OCI-LY1 (cell line): ENCODE measurements around the gene UNC13C.

Experiments used
- EZH2 ChIP-seq: fragments of 200-600 bp; sonication (generic), shearing (Covaris generic); IDR thresholded peaks from 2 replicates; pipeline ENCODE4 v1.8.0; 2017; ENCODE audit warnings: borderline replicate concordance, mixed run types, mild to moderate bottlenecking, antibody characterized with exemption, low read length, moderate library complexity, mixed read lengths
- TF ChIP-seq, protein P1 (sequence below): fragments of 200-600 bp; sonication (generic), shearing (Covaris generic); IDR thresholded peaks from 2 replicates; pipeline ENCODE4 v1.5.1; 2017; ENCODE audit warnings: mild to moderate bottlenecking, antibody characterized with exemption, low read length, moderate library complexity, mixed read lengths

DNA sequence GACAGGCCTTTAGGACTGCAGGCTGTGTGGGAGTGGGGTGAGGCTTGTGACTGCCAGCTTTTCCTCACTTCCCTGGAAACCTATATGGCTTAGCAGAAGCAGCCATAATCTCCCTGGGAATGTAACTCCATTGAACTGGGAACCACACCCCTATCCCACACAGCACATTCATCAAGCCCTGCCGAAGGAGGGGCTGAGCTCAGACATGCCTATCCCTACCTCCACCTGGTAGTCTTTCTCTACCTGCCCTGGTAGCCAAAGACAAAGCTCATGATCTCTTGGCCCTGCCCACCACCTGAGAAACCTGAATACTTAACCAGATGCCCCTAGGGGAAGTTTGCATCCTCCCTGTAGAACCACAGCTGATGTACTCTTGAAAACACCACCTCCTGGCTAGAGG, 219.8 kb downstream of the UNC13C start:
- TF ChIP-seq, protein P1, sequence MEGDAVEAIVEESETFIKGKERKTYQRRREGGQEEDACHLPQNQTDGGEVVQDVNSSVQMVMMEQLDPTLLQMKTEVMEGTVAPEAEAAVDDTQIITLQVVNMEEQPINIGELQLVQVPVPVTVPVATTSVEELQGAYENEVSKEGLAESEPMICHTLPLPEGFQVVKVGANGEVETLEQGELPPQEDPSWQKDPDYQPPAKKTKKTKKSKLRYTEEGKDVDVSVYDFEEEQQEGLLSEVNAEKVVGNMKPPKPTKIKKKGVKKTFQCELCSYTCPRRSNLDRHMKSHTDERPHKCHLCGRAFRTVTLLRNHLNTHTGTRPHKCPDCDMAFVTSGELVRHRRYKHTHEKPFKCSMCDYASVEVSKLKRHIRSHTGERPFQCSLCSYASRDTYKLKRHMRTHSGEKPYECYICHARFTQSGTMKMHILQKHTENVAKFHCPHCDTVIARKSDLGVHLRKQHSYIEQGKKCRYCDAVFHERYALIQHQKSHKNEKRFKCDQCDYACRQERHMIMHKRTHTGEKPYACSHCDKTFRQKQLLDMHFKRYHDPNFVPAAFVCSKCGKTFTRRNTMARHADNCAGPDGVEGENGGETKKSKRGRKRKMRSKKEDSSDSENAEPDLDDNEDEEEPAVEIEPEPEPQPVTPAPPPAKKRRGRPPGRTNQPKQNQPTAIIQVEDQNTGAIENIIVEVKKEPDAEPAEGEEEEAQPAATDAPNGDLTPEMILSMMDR: no peak
- no peak for TF ChIP-seq EZH2
